GM23248 (cell line): ENCODE results near the gene VPS36.

ENCODE experiments used
- EZH2 ChIP-seq: fragments of 200-600 bp; sonication (generic); IDR thresholded peaks from 2 replicates; pipeline ENCODE4 v1.6.1; 2018; ENCODE audit warnings: antibody characterized with exemption, mild to moderate bottlenecking; ENCODE audit not compliant: insufficient read depth, poor library complexity, severe bottlenecking
- EZH2phosphoT487 ChIP-seq: fragments of 200-600 bp; sonication (generic); IDR thresholded peaks from 2 replicates; pipeline ENCODE4 v1.6.1; 2018; ENCODE audit warnings: antibody characterized with exemption, moderate library complexity, mild to moderate bottlenecking, low read depth; ENCODE audit not compliant: insufficient read depth

- TF ChIP-seq EZH2phosphoT487 (no peak), EZH2 (no peak)
Observed at GRCh38 chr13:52406629-52407028, 43.8 kb downstream of the VPS36 start.
